ENCODE data around the gene KIF16B.
"Not testable (repeated sequence)": the region's sequence is repeated elsewhere in the genome, so short reads cannot be mapped to it uniquely, and the experiment has no call there.

Gene KIF16B

GRCh38 chr20:16607364-16608276, 34.4 kb upstream of the KIF16B start:
- TF ChIP-seq, protein P1, sequence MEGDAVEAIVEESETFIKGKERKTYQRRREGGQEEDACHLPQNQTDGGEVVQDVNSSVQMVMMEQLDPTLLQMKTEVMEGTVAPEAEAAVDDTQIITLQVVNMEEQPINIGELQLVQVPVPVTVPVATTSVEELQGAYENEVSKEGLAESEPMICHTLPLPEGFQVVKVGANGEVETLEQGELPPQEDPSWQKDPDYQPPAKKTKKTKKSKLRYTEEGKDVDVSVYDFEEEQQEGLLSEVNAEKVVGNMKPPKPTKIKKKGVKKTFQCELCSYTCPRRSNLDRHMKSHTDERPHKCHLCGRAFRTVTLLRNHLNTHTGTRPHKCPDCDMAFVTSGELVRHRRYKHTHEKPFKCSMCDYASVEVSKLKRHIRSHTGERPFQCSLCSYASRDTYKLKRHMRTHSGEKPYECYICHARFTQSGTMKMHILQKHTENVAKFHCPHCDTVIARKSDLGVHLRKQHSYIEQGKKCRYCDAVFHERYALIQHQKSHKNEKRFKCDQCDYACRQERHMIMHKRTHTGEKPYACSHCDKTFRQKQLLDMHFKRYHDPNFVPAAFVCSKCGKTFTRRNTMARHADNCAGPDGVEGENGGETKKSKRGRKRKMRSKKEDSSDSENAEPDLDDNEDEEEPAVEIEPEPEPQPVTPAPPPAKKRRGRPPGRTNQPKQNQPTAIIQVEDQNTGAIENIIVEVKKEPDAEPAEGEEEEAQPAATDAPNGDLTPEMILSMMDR (IDR thresholded peaks at IDR 0.05; ENCODE audit: low read depth, low read length) = no peak
- no peak for DNase-seq (ENCODE audit: extremely low read depth, low read depth)

DNA sequence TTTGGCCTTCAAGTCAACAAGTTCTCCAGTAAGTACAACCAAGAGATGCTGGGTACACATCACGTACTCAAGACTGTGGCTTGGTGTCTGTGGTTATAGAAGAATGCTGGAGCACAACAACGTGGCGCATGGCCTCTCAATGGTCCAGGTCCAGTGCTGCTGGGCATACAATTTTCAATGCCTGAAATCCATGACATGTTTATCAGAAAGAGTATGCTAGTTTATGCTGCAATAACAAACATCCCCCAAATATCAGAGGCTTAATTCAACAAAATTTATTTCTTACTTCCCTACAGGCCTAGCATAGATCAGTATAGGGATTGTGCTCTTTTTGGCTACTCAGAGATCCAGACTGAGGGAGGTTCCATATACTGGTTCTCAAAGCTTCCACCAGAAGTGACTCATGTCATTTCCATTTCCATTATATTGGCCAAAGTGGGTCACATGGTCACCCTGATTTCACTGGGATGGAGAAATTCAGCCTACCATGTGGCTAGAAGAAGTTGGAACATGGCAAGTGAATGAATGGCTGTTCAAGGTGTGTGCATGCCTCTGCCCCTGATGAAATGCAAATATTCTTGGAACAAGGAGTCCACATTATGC, 33.3 kb upstream of the KIF16B start:
- TF ChIP-seq, protein P1 (IDR thresholded peaks at IDR 0.05; ENCODE audit: low read depth, low read length) = no peak
- DNase-seq (ENCODE audit: extremely low read depth, low read depth) = no peak

DNA sequence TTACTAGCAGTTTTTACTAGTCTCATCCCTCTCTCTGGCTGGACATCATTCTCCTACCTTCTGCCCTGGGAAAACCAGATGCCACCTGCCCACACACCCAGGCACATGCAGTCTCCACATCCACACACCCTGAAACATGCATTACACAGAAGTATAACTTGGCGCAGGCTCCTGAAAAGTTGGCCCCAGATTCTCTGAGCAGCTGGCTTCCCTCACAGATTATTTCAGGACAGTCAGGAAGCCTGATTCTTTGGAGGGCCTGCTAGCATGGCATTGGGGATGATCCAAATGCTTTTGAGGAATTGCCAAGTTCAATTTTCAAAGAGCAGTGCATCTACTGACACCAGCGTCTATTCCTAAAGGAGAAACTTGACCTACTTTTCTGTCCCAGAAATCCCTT, 27.8 kb upstream of the KIF16B start:
- DNase-seq (ENCODE audit: extremely low read depth, low read depth) = no peak

DNA sequence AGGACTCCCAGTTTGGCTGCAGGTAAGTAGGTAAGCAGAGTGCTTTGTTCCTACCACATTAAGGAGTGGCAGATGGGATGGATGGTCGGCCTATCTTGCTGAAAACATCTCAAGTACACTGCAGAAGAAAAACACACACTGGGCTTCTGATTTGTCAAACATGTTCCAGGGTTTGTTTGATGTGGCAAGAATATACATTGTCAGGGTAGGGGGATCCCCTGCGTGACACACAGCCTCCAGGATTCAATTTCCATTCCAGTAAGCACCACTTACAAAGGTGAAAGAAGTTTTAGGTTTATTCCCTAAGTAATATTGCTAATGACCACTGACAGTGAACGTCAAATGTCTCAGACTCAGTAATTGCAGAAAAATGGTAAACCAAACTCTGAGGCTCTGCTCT, 26.0 kb upstream of the KIF16B start:
- DNase-seq (ENCODE audit: extremely low read depth, low read depth) = no peak
- TF ChIP-seq, protein P1 (IDR thresholded peaks at IDR 0.05; ENCODE audit: low read depth, low read length) = no peak

More for the DNA sequence above, 27.8 kb upstream of the KIF16B start:
- TF ChIP-seq, protein P1 (IDR thresholded peaks at IDR 0.05; ENCODE audit: low read depth, low read length) = no peak

- TF ChIP-seq, protein P1 (IDR thresholded peaks at IDR 0.05; ENCODE audit: low read depth, low read length) = no peak
- DNase-seq (ENCODE audit: extremely low read depth, low read depth) = no peak
These were observed 23.7 kb upstream of the KIF16B start for GRCh38 chr20:16596991-16597390.

DNA sequence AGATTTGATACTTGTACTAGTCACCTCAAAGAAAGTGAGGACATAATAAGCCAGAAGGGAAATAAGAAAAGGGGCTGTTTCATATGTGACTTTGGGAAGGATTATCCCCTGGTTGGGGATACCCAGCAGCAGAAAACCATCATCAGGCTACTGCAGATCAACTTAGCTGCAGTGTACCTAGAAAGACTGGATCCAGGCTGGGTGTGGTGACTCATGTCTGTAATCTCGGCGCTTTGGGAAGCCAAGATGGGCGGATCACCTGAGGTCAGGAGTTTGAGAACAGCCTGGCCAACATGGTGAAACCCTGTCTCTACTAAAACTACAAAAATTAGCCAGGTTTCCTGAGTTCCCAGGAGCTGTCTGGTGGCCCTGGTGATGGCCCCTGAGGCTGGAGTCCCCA, 23.2 kb upstream of the KIF16B start:
- not testable (repeated sequence) for DNase-seq (ENCODE audit: extremely low read depth, low read depth)

DNA sequence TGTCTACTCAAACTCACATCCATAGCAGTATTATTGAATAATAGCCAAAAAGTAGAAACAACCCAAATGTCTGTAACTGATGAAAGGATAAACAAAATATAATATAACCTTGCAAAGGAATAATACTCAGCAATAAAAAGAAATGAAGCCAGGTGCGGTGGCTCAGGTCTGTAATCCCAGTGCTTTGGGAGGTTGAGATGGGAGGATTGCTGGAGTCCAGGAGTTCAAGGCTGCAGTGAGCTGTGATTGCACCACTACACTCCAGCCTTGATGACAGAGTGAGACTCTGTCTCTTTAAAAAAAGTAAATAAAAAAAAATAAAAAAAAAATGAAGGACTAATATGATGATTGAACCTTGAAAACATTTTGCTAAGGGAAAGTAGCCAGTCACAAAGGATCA, 22.1 kb upstream of the KIF16B start:
- DNase-seq (ENCODE audit: extremely low read depth, low read depth) = no peak
- TF ChIP-seq, protein P1 (IDR thresholded peaks at IDR 0.05; ENCODE audit: low read depth, low read length) = no peak

Measured in AG09319 (cell line).